ENCODE results near the gene TAS2R41.

DNA sequence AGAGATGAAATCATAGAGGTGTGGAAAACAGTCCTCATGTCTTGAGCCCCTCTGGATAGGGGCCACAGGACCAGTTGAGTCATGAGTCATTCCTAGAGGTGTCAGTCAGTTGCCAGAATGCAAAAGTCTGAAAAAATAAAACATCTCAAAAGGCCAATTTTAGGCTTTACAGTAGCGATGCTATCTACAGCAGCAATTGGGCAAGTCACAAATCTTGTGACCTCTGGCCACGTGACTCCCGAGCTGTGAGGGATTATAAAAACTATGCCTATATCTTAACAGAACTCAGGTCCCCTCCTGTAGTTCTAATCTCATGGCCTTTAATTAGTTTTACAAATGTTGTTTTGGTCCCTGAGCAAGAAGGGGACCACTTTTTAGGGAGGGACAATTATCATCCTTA, 15.6 kb upstream of the TAS2R41 start:
- TF ChIP-seq, protein P1, sequence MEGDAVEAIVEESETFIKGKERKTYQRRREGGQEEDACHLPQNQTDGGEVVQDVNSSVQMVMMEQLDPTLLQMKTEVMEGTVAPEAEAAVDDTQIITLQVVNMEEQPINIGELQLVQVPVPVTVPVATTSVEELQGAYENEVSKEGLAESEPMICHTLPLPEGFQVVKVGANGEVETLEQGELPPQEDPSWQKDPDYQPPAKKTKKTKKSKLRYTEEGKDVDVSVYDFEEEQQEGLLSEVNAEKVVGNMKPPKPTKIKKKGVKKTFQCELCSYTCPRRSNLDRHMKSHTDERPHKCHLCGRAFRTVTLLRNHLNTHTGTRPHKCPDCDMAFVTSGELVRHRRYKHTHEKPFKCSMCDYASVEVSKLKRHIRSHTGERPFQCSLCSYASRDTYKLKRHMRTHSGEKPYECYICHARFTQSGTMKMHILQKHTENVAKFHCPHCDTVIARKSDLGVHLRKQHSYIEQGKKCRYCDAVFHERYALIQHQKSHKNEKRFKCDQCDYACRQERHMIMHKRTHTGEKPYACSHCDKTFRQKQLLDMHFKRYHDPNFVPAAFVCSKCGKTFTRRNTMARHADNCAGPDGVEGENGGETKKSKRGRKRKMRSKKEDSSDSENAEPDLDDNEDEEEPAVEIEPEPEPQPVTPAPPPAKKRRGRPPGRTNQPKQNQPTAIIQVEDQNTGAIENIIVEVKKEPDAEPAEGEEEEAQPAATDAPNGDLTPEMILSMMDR (conservative IDR thresholded peaks at IDR 0.05; ENCODE audit: low read depth, low read length), result no peak
- TF ChIP-seq EZH2 (IDR thresholded peaks at IDR 0.05; ENCODE audit: borderline replicate concordance, low read depth, low read length, poor library complexity, severe bottlenecking), result no peak
